Astrocyte (in vitro differentiated cells and primary cell): ENCODE data around the gene KIRREL3. TPM values are rescaled to one million over a fixed set of nuclear protein-coding genes. Genes with fewer than 3 reads are reported as not detected.

ENCODE experiments used
- DNase-seq: peaks from one replicate; pipeline ENCODE4 v3.0.0-alpha.2; 2010; ENCODE audit warnings: low read depth
- FAIRE-seq: peaks from 2 replicates; lab custom pipeline; 2011; peaks lifted over from hg19 to GRCh38; lab: Jason Lieb, UNC
- H2AFZ ChIP-seq: 2 replicates; pipeline ENCODE4 v1.6.0; 2012; ENCODE audit warnings: low read depth, low read length, inconsistent platforms
- H3K27ac ChIP-seq: 2 replicates; pipeline ENCODE4 v1.5.1; 2011; ENCODE audit warnings: low read depth, low read length, inconsistent platforms
- H3K27me3 ChIP-seq: 2 replicates; pipeline ENCODE4 v1.6.0; 2011; ENCODE audit warnings: low read length, inconsistent platforms; ENCODE audit not compliant: insufficient read depth
- H3K36me3 ChIP-seq: 2 replicates; pipeline ENCODE4 v1.5.1; 2011; ENCODE audit warnings: low read length, inconsistent platforms; ENCODE audit not compliant: insufficient read depth
- H3K4me1 ChIP-seq: 2 replicates; pipeline ENCODE4 v1.5.1; 2011; ENCODE audit warnings: low read length, inconsistent platforms; ENCODE audit not compliant: insufficient read depth
- H3K4me2 ChIP-seq: 2 replicates; pipeline ENCODE4 v1.6.0; 2012; ENCODE audit warnings: low read length, inconsistent platforms
- H3K4me3 ChIP-seq: 2 replicates; pipeline ENCODE4 v1.5.1; 2011; ENCODE audit warnings: low read depth, mild to moderate bottlenecking, low read length, inconsistent platforms; ENCODE audit not compliant: insufficient read depth
- H3K79me2 ChIP-seq: 2 replicates; pipeline ENCODE4 v1.6.0; 2012; ENCODE audit warnings: mild to moderate bottlenecking, low read length, inconsistent platforms; ENCODE audit not compliant: insufficient read depth
- H3K9ac ChIP-seq: 2 replicates; pipeline ENCODE4 v1.6.0; 2012; ENCODE audit warnings: mild to moderate bottlenecking, low read length, inconsistent platforms
- H3K9me3 ChIP-seq: 2 replicates; pipeline ENCODE4 v1.5.1; 2012; ENCODE audit warnings: low read depth, mild to moderate bottlenecking, low read length, inconsistent platforms; ENCODE audit not compliant: insufficient read depth
- H4K20me1 ChIP-seq: 2 replicates; pipeline ENCODE4 v1.6.0; 2012; ENCODE audit warnings: low read length, inconsistent platforms; ENCODE audit not compliant: insufficient read depth
- H3K27ac Mint-ChIP-seq: one replicate; pipeline ENCODE4 v1.8.0; 2021; ENCODE audit warnings: mild to moderate bottlenecking, mixed read lengths; ENCODE audit not compliant: unreplicated experiment
- H3K27me3 Mint-ChIP-seq: one replicate; pipeline ENCODE4 v1.8.0; 2021; ENCODE audit warnings: low read depth, mixed read lengths; ENCODE audit not compliant: unreplicated experiment
- H3K36me3 Mint-ChIP-seq: one replicate; pipeline ENCODE4 v1.8.0; 2021; ENCODE audit warnings: low read depth, mixed read lengths; ENCODE audit not compliant: unreplicated experiment
- H3K4me1 Mint-ChIP-seq: one replicate; pipeline ENCODE4 v1.8.0; 2021; ENCODE audit warnings: low read depth, mixed read lengths; ENCODE audit not compliant: unreplicated experiment
- H3K4me3 Mint-ChIP-seq: one replicate; pipeline ENCODE4 v1.8.0; 2021; ENCODE audit warnings: mild to moderate bottlenecking, moderate library complexity, mixed read lengths; ENCODE audit not compliant: unreplicated experiment
- H3K9me3 Mint-ChIP-seq: one replicate; pipeline ENCODE4 v1.8.0; 2021; ENCODE audit warnings: mild to moderate bottlenecking, mixed read lengths; ENCODE audit not compliant: unreplicated experiment
- EZH2 ChIP-seq: IDR thresholded peaks from 2 replicates; pipeline ENCODE4 v1.6.1; 2012; ENCODE audit warnings: mild to moderate bottlenecking, low read length, inconsistent platforms; ENCODE audit not compliant: insufficient read depth
- total RNA-seq: library from RNA; stranded (reverse); gene quantifications from 2 replicates; pipeline ENCODE4 v1.2.1, GENCODE V29; 2021
- TF ChIP-seq, protein P1 (sequence below): IDR thresholded peaks from 2 replicates; pipeline ENCODE4 v1.5.1; 2011; ENCODE audit warnings: low read depth, mild to moderate bottlenecking, inconsistent platforms, low read length, moderate library complexity; ENCODE audit not compliant: insufficient read depth

KIRREL3 gene
- total RNA-seq, 1 donor from 2014 or later: 0.91 TPM

DNA sequence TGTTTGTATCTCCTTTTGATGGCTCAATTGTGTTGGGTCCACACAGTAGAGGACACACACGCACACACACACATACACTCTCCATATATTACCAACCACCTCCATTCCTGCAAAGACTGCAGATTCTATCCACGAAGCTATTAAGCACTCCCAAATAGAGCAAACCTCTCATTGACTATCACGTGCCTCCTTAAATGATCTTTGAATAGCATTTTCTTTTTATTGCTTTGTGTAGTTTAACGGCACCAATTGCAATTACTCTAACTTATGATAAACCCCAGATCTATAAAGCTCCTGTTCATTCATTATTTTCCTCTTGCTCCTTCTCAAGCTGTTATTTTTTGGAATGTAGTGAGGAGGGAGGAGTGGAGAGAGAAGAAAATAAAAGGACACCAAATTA is 440.3 kb downstream of the KIRREL3 start:
- H4K20me1 ChIP-seq: no peaks in the 10 kb centered on the region
- no peak for DNase-seq
- no peak overlapping the region for H2AFZ ChIP-seq
- no peaks in the 10 kb centered on the region for H3K4me1 Mint-ChIP-seq
- H3K9ac ChIP-seq: no peak overlapping the region
- H3K36me3 Mint-ChIP-seq: no peaks in the 10 kb centered on the region
- H3K9me3 ChIP-seq: no peaks in the 10 kb centered on the region
- no peak overlapping the region for H3K27ac Mint-ChIP-seq
- peaks cover 52% of the 10 kb centered on the region for H3K27me3 Mint-ChIP-seq
- no peaks in the 10 kb centered on the region for H3K79me2 ChIP-seq
- no peaks in the 10 kb centered on the region for H3K4me1 ChIP-seq
- no peaks in the 10 kb centered on the region for H3K36me3 ChIP-seq
- H3K4me2 ChIP-seq: no peak overlapping the region
- no peak overlapping the region for H3K4me3 ChIP-seq
- H3K27me3 ChIP-seq: peaks cover 6% of the 10 kb centered on the region
- no peak overlapping the region for H3K4me3 Mint-ChIP-seq
- TF ChIP-seq, protein P1, sequence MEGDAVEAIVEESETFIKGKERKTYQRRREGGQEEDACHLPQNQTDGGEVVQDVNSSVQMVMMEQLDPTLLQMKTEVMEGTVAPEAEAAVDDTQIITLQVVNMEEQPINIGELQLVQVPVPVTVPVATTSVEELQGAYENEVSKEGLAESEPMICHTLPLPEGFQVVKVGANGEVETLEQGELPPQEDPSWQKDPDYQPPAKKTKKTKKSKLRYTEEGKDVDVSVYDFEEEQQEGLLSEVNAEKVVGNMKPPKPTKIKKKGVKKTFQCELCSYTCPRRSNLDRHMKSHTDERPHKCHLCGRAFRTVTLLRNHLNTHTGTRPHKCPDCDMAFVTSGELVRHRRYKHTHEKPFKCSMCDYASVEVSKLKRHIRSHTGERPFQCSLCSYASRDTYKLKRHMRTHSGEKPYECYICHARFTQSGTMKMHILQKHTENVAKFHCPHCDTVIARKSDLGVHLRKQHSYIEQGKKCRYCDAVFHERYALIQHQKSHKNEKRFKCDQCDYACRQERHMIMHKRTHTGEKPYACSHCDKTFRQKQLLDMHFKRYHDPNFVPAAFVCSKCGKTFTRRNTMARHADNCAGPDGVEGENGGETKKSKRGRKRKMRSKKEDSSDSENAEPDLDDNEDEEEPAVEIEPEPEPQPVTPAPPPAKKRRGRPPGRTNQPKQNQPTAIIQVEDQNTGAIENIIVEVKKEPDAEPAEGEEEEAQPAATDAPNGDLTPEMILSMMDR: no peak
- TF ChIP-seq EZH2: no peak
- no peak overlapping the region for H3K27ac ChIP-seq
- peaks cover 2% of the 10 kb centered on the region for H3K9me3 Mint-ChIP-seq
- no peak for FAIRE-seq

DNA sequence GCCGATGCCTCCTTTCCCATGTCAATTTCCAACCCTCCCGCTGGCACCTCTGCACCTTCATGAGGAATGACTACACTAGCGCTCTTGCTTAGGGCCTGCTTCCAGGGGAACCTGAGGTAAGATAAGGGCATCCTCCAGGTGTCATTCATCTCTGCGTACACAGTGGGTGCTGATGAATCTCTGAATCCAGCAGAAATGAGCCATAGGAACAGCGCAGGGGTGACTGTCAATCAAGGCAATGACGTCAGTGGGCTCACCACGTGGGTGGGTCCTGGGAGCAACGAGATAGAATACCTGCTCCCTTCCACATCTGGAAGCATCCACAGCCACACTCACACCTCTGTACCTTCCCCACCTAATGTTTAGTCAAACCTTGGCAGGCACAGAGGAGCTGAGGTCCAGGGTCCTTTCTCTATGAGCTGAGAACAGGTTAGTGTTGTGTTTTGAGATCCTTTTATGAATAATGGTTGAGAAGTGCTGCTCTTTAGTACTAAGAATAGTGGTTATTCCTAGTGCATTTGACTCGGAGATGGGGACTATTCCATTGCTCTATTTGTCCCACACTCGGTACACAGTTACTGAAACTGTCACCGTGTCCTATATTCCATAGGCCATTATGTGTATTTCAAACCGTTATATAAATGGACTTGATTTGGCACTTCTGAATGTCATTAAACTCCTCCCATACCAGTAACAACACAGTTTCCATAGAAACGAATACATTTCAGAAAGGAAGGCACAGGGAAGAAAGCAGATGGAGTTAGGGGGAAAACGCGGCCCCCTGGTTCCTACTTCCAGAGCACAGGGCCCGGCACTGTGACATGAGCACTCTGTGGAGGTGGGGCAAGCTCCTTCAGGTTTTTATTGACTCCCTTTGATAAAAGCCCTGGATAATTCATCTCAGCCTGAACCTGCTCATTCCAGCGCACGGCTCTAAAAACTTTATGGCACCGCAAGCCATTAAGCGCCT is 451.7 kb downstream of the KIRREL3 start:
- no peaks in the 10 kb centered on the region for H3K36me3 ChIP-seq
- H3K36me3 Mint-ChIP-seq: no peaks in the 10 kb centered on the region
- no peak overlapping the region for H3K27ac Mint-ChIP-seq
- H3K27ac ChIP-seq: no peak overlapping the region
- DNase-seq (no peak), FAIRE-seq (no peak)
- H3K4me3 ChIP-seq: no peak overlapping the region
- TF ChIP-seq, protein P1: no peak
- TF ChIP-seq EZH2: no peak
- no peak overlapping the region for H3K4me2 ChIP-seq
- no peak overlapping the region for H3K9ac ChIP-seq
- peaks cover 12% of the 10 kb centered on the region for H3K4me1 Mint-ChIP-seq
- H3K27me3 ChIP-seq: peaks cover 3% of the 10 kb centered on the region
- H4K20me1 ChIP-seq: no peaks in the 10 kb centered on the region
- no peaks in the 10 kb centered on the region for H3K79me2 ChIP-seq
- H3K9me3 Mint-ChIP-seq: no peaks in the 10 kb centered on the region
- H3K4me3 Mint-ChIP-seq: no peak overlapping the region
- H3K9me3 ChIP-seq: no peaks in the 10 kb centered on the region
- H3K27me3 Mint-ChIP-seq: peaks cover 29% of the 10 kb centered on the region
- peaks cover 14% of the 10 kb centered on the region for H3K4me1 ChIP-seq
- no peak overlapping the region for H2AFZ ChIP-seq

DNA sequence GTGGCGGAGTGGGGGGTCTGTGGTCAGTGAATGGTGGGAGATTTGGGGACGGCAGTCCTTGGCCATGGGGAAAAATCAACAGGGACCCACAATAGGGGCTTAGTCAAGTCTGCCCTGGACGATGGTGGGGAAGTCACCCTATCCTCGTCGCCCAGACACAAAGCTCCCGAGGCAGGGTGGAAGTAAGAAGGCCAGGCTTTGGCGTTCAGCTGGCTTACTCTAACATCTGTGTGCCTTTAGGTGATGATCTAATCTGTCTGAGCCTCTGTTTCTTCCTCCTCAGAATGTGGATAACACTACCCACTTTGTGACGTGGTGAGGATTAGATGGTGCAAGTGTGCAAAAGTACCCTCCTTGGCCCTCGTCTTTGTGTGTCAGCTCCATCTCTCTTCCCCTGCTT is 452.9 kb downstream of the KIRREL3 start:
- DNase-seq: no peak
- Mint-ChIP-seq H3K27ac (peak overlapping the region; percentile 80), H3K36me3 (no peaks in the 10 kb centered on the region), H3K4me3 (no peak overlapping the region), H3K9me3 (no peaks in the 10 kb centered on the region), H3K27me3 (peaks cover 26% of the 10 kb centered on the region), H3K4me1 (peaks cover 12% of the 10 kb centered on the region)
- no peak for TF ChIP-seq EZH2
- TF ChIP-seq, protein P1: no peak
- H3K9me3 ChIP-seq: no peaks in the 10 kb centered on the region
- H3K4me1 ChIP-seq: peaks cover 14% of the 10 kb centered on the region
- no peaks in the 10 kb centered on the region for H3K27me3 ChIP-seq
- H3K36me3 ChIP-seq: no peaks in the 10 kb centered on the region
- no peaks in the 10 kb centered on the region for H4K20me1 ChIP-seq
- H2AFZ ChIP-seq: no peak overlapping the region
- H3K27ac ChIP-seq: peak overlapping the region; percentile 32
- peak overlapping the region; percentile 54 for H3K4me2 ChIP-seq
- H3K4me3 ChIP-seq: no peak overlapping the region
- H3K9ac ChIP-seq: peak overlapping the region; percentile 21
- no peaks in the 10 kb centered on the region for H3K79me2 ChIP-seq
- no peak for FAIRE-seq
